Gastrocnemius medialis (tissue), 4 donors: ENCODE data around the gene MBTPS1. TPM values are rescaled to one million over a fixed set of nuclear protein-coding genes. Genes with fewer than 3 reads are reported as not detected.

Source experiments
- ATAC-seq, 2 donors: fragments of 150-250 bp; one replicate each; pipeline ENCODE4 v1.9.1; 2016
- DNase-seq, 2 donors: peaks; one replicate each; pipeline ENCODE4 v3.0.0-alpha.2; 2019
- H3K27ac ChIP-seq, 4 donors: fragments of 200-600 bp; sonication (generic); 1 replicate in 1 of 4; 2 replicates in 3 of 4; pipeline ENCODE4 v1.5.1; 2016 to 2018; ENCODE audit warnings: mild to moderate bottlenecking in 2 of 4, moderate library complexity in 1 of 4
- H3K27me3 ChIP-seq, 3 donors: fragments of 200-600 bp; sonication (generic) in 2 of 3; 1 replicate in 1 of 3; 2 replicates in 2 of 3; pipeline versions ENCODE4 v1.5.1 to v1.6.0; 2016 to 2019; ENCODE audit warnings: mild to moderate bottlenecking in 1 of 3, moderate library complexity in 1 of 3
- H3K36me3 ChIP-seq, 2 donors: fragments of 200-600 bp; sonication (generic) in 1 of 2; one replicate each; pipeline ENCODE4 v1.5.1; 2017 to 2018
- H3K4me1 ChIP-seq, 2 donors: fragments of 200-600 bp; sonication (generic) in 1 of 2; one replicate each; pipeline ENCODE4 v1.5.1; 2016 to 2017; ENCODE audit warnings: mild to moderate bottlenecking in 2 of 2
- H3K4me3 ChIP-seq, 4 donors: fragments of 200-600 bp; sonication (generic) in 3 of 4; 1 replicate in 1 of 4; 2 replicates in 3 of 4; pipeline ENCODE4 v1.5.1; 2016 to 2019; ENCODE audit warnings: mild to moderate bottlenecking in 2 of 4
- H3K9me3 ChIP-seq, 3 donors: fragments of 200-600 bp; sonication (generic) in 2 of 3; 1 replicate in 1 of 3; 2 replicates in 2 of 3; pipeline ENCODE4 v1.5.1; 2016 to 2019
- POLR2A ChIP-seq, 2 donors: fragments of 450-650 bp; IDR thresholded peaks; one replicate each; pipeline ENCODE4 v1.6.1; 2017; ENCODE audit warnings: antibody characterized with exemption in 2 of 2, mild to moderate bottlenecking in 2 of 2, moderate library complexity in 2 of 2
- in situ Hi-C, 4 donors: fragments of 200-750 bp; cut with MboI; loops; one replicate each; pipeline versions ENCODE4 v1.15.0 to v1.8.0; 2017; ENCODE audit warnings: low sequenced_read_pairs in 4 of 4
- intact Hi-C: fragments of 100-400 bp; cut with DNase I; formaldehyde crosslinking; loops from one replicate; pipeline ENCODE4 v1.15.1; 2023; ENCODE audit warnings: low total_unique reads
- total RNA-seq, 4 donors: library from RNA; depleted of rRNA; stranded (reverse); fragments of >200 nt; gene quantifications; one replicate each; pipeline versions ENCODE4 v1.1.0 to v1.2.3, GENCODE V29; 2016
- TF ChIP-seq, protein P1 (sequence below), 5 experiments: fragments of 450-650 bp in 3 of 5; fragments of 200-600 bp in 2 of 5; sonication (generic) in 2 of 5; IDR thresholded peaks in 4 of 5; conservative IDR thresholded peaks in 1 of 5; 1 replicate in 4 of 5; 2 replicates in 1 of 5; pipeline ENCODE4 v1.5.1; 2016 to 2019; ENCODE audit warnings: antibody characterized with exemption in 5 of 5, mild to moderate bottlenecking in 3 of 5, moderate library complexity in 3 of 5

Gene MBTPS1
- total RNA-seq, 4 donors from 2014 or later: 28.8 to 44.3 (median 38.5) TPM

DNA sequence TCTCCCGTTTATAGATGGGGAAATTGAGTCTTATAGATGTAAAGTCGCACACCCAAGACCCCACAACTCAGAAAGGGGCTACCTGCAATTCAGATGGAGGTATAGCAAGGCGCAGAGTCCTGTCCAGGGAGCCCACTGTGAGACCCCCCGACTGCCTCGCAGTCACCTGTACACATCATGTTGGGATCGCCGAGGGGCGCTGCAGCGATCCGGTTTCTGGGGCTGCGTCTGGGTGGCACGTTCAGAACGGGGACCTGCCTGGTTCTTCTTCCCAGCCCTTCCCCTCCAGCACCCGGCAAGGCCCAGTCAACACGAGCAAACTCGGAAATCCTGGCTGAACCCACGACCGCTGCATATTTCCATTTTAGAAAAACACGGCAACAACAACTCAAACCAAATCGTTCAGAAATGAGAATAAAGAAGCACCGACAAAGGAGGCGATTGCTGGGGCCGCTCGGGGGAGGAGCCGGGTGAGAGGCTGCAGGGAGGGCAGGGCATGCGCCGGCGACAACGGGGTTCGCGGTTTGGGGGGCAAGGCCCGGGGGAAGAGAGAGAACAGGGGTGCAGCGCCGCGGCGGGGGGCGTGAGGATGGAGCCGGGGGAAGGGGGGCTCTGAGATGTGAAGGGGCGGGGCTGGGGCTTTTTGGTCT is 27.6 kb upstream of the MBTPS1 start:
- in situ Hi-C loops (no loop called here), intact Hi-C loops (loop anchor here (5.0 kb wide), 1 partner anchor 37 kb away; no protein-coding TSS in a partner anchor)
- ATAC-seq: peak in 1 of 2 donors; percentile 3
- H3K36me3 ChIP-seq: no peaks in the 10 kb centered on the region
- peaks cover 12 to 27% of the 10 kb centered on the region in 2 donors for H3K4me1 ChIP-seq
- no peak for TF ChIP-seq POLR2A (IDR thresholded peaks at IDR 0.05)
- TF ChIP-seq, protein P1, sequence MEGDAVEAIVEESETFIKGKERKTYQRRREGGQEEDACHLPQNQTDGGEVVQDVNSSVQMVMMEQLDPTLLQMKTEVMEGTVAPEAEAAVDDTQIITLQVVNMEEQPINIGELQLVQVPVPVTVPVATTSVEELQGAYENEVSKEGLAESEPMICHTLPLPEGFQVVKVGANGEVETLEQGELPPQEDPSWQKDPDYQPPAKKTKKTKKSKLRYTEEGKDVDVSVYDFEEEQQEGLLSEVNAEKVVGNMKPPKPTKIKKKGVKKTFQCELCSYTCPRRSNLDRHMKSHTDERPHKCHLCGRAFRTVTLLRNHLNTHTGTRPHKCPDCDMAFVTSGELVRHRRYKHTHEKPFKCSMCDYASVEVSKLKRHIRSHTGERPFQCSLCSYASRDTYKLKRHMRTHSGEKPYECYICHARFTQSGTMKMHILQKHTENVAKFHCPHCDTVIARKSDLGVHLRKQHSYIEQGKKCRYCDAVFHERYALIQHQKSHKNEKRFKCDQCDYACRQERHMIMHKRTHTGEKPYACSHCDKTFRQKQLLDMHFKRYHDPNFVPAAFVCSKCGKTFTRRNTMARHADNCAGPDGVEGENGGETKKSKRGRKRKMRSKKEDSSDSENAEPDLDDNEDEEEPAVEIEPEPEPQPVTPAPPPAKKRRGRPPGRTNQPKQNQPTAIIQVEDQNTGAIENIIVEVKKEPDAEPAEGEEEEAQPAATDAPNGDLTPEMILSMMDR (IDR thresholded peaks at IDR 0.05 in 4 of 5, conservative IDR thresholded peaks at IDR 0.05 in 1 of 5): peak in 1 of 5 experiments; percentile 11
- H3K27ac ChIP-seq: peak overlapping the region; percentile 77 to 89 (median 85)
- H3K9me3 ChIP-seq: no peaks in the 10 kb centered on the region
- peak overlapping the region; percentile 66 to 92 (median 80) for H3K4me3 ChIP-seq
- no peaks in the 10 kb centered on the region for H3K27me3 ChIP-seq
- no peak for DNase-seq

DNA sequence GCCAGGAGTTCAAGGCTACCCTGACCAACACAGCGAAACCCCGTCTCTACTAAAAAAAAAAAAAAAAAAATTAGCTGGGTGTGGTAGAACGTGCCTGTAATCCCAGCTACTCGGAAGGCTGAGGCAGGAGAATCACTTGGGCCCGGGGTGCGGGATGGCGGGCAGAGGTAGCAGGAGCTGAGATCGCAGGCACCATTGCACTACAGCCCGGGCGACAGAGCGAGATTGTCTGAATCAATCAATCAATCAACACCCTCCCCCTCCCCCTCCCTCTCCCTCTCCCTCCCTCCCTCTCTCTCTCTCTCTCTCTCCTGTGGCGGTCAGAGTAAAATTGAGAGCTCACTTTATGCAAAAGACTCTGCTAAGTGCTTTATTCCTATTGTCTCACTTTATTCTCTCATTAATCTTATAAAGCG is 27.1 kb upstream of the MBTPS1 start:
- ATAC-seq (no peak), DNase-seq (no peak)
- H3K9me3 ChIP-seq: no peaks in the 10 kb centered on the region
- peaks cover 16 to 29% of the 10 kb centered on the region in 2 donors for H3K4me1 ChIP-seq
- no peaks in the 10 kb centered on the region for H3K27me3 ChIP-seq
- no peaks in the 10 kb centered on the region for H3K36me3 ChIP-seq
- in situ Hi-C loops: no loop called here
- no peak for TF ChIP-seq POLR2A (IDR thresholded peaks at IDR 0.05)
- TF ChIP-seq, protein P1 (IDR thresholded peaks at IDR 0.05 in 4 of 5, conservative IDR thresholded peaks at IDR 0.05 in 1 of 5): no peak
- intact Hi-C loops: loop anchor here (5.0 kb wide), 1 partner anchor 36 kb away; no protein-coding TSS in a partner anchor
- peak overlapping the region in 3 of 4 donors; percentile 82 to 89 (median 88) for H3K27ac ChIP-seq
- peak overlapping the region; percentile 66 to 92 (median 80) for H3K4me3 ChIP-seq

DNA sequence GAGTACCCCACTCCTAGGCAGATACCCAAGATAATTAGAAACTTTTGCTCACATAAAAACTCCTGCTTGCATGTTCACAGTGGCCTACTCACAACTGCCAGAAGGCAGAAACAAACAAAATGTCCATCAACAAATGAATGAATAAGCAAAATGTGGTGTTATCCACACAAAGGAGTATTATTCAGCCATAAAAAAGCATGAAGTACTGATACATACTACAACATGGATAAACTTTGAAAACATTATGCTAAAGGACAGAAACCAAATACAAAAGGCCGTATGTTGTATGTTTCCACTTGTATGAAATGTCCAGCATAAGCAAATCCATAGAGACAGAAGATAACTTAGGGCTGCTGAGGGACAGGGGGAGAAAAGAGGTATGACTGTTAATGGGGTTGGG is 26.3 kb upstream of the MBTPS1 start:
- ATAC-seq: no peak
- intact Hi-C loops (loop anchor here (5.0 kb wide), 1 partner anchor 36 kb away; no protein-coding TSS in a partner anchor), in situ Hi-C loops (no loop called here)
- Histone ChIP-seq H3K4me3 (no peak overlapping the region), H3K9me3 (no peaks in the 10 kb centered on the region), H3K27me3 (no peaks in the 10 kb centered on the region), H3K4me1 (peaks cover 16 to 34% of the 10 kb centered on the region in 2 donors), H3K36me3 (no peaks in the 10 kb centered on the region), H3K27ac (no peak overlapping the region)
- no peak for TF ChIP-seq POLR2A (IDR thresholded peaks at IDR 0.05)
- TF ChIP-seq, protein P1 (IDR thresholded peaks at IDR 0.05 in 4 of 5, conservative IDR thresholded peaks at IDR 0.05 in 1 of 5): no peak
- DNase-seq: no peak

DNA sequence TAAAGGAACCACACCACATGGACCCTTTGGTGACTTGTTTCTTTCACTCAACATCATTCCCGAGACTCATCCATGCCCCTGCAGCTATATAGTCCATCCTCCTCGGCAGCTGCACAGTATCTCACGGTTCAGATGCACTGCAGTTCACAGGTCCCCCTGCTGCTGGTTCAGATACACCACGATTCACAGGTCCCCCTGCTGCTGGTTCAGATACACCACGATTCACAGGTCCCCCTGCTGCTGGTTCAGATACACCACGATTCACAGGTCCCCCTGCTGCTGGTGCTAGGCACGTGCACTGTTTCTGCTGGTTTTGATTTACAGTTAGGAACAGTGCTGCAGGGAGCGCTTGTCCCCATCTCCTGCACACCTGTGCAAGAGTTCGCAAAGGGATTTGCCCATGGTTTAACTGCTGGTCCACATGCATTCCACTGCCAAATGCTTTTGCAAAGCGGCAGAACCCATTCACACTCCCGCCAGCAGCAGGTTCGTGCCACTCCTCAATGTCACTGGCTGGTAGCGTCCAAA is 24.5 kb upstream of the MBTPS1 start:
- peak overlapping the region in 1 of 4 donors; percentile 10 for H3K27ac ChIP-seq
- in situ Hi-C loops: no loop called here
- DNase-seq: peak in 1 of 2 donors; percentile 23
- no peak for TF ChIP-seq POLR2A (IDR thresholded peaks at IDR 0.05)
- TF ChIP-seq, protein P1 (IDR thresholded peaks at IDR 0.05 in 4 of 5, conservative IDR thresholded peaks at IDR 0.05 in 1 of 5): no peak
- peaks cover 16 to 39% of the 10 kb centered on the region in 2 donors for H3K4me1 ChIP-seq
- no peaks in the 10 kb centered on the region for H3K27me3 ChIP-seq
- intact Hi-C loops: loop anchor here (5.0 kb wide), 1 partner anchor 34 kb away; no protein-coding TSS in a partner anchor
- H3K9me3 ChIP-seq: no peaks in the 10 kb centered on the region
- H3K4me3 ChIP-seq: no peak overlapping the region
- no peak for ATAC-seq
- no peaks in the 10 kb centered on the region for H3K36me3 ChIP-seq
